Spleen (tissue), 7 donors: ENCODE results near the gene DCLK2.

ENCODE experiments used
- POLR2A ChIP-seq, 3 donors: fragments of 450-650 bp; IDR thresholded peaks; one replicate each; pipeline ENCODE4 v1.5.1; 2017; ENCODE audit warnings: antibody characterized with exemption in 3 of 3, mild to moderate bottlenecking in 1 of 3
- POLR2AphosphoS5 ChIP-seq, 3 donors: sonication (generic); formaldehyde crosslinking; IDR thresholded peaks; one replicate each; pipeline ENCODE4 v1.5.1; 2017; ENCODE audit warnings: antibody characterized with exemption in 3 of 3
- TF ChIP-seq, protein P1 (sequence below), 11 experiments: fragments of 200-600 bp in 7 of 11; fragments of 450-650 bp in 4 of 11; sonication (generic) in 4 of 11; IDR thresholded peaks in 8 of 11; conservative IDR thresholded peaks in 3 of 11; 1 replicate in 7 of 11; 2 replicates in 4 of 11; pipeline versions ENCODE4 v1.4.0 to v1.8.0; 2016 to 2021; ENCODE audit warnings: antibody characterized with exemption in 11 of 11, inconsistent platforms in 4 of 11, mild to moderate bottlenecking in 1 of 11
- donor health status: DM: no; HTN: no; CAD: no; lungs with moderate emphysema.
- donor health status: DM: no; HTN: no; CAD: no.
- donor health status: DM: no; HTN: no; CAD: no.

DNA sequence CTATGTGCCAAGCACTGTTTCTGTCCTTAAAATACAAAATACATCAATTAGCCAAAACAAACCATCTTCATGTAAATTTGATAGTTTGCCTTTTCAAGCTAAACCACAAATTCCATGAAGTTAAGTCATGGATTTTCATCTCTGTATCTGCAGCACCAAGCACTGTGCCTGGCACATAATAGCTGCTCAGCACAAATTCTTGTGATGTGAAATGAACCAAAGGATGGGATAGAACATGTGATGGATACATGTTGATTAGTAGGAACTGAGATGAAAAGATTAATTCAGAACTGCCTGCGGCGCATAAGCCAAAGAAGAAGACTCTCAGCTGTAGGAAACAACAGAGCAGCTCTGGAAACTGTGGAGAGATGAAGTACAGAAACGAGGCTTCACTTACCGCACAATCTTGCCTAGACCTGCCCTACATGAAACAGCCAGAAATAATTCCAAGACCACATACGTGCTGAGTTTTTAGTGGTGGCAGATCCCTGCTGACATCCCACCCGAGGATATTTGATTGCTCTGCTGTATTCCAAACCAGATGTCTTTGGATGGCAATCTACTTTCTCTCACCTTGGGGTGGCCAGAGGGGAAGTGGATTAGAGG lies 40.9 kb upstream of the DCLK2 start:
- TF ChIP-seq, protein P1, sequence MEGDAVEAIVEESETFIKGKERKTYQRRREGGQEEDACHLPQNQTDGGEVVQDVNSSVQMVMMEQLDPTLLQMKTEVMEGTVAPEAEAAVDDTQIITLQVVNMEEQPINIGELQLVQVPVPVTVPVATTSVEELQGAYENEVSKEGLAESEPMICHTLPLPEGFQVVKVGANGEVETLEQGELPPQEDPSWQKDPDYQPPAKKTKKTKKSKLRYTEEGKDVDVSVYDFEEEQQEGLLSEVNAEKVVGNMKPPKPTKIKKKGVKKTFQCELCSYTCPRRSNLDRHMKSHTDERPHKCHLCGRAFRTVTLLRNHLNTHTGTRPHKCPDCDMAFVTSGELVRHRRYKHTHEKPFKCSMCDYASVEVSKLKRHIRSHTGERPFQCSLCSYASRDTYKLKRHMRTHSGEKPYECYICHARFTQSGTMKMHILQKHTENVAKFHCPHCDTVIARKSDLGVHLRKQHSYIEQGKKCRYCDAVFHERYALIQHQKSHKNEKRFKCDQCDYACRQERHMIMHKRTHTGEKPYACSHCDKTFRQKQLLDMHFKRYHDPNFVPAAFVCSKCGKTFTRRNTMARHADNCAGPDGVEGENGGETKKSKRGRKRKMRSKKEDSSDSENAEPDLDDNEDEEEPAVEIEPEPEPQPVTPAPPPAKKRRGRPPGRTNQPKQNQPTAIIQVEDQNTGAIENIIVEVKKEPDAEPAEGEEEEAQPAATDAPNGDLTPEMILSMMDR (IDR thresholded peaks at IDR 0.05 in 8 of 11, conservative IDR thresholded peaks at IDR 0.05 in 3 of 11), result no peak
- TF ChIP-seq POLR2AphosphoS5 (IDR thresholded peaks at IDR 0.05) (no peak), POLR2A (IDR thresholded peaks at IDR 0.05) (no peak)
